Measurements from ENCODE around the gene GPC6. TPM values are rescaled to one million over a fixed set of nuclear protein-coding genes. Genes with fewer than 3 reads are reported as not detected.

GPC6 gene
- total RNA-seq, 1 experiment from 2014 or later = 0.22 TPM

DNA sequence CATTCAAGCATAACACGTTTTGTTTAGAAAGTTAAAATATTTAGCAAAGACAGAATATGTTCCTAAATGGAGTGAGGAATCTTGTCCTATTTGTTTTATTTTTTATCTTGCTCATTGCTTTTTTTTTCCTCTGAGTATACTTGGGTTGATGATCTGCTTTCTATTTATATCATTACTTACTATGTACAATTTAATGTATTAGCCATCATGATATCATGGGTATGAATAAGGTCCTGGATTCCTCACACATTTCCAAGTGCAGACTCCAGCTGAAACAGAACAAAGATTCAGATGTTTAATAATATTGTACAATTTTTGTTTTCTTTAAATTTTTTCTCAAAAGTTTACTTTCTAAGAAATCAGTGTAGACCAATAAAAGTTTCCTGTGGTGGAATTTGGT is 388.2 kb downstream of the GPC6 start:
- no peak overlapping the region for H2AFZ ChIP-seq (ENCODE audit: low read depth, low read length, poor library complexity, severe bottlenecking)
- DNase-seq (ENCODE audit: low read depth, low spot score) = no peak
- no peak overlapping the region for H3K27ac ChIP-seq (ENCODE audit: low read depth, low read length)
- no TSS peak for BruUV-seq (replicated peaks)
- no peak overlapping the region for H3K4me3 ChIP-seq (replicated peaks in 1 of 2; ENCODE audit: low read depth in 1 of 2, low read length in 2 of 2)
- no peaks in the 10 kb centered on the region for H4K20me1 ChIP-seq (ENCODE audit: insufficient read depth)
- CTCF ChIA-PET = no interaction called here
- H3K4me2 ChIP-seq (ENCODE audit: low read length) = no peak overlapping the region
- H3K36me3 ChIP-seq (ENCODE audit: control insufficient read depth in 1 of 2, insufficient read depth in 2 of 2, low read length in 2 of 2) = no peaks in the 10 kb centered on the region
- peaks cover 4 to 23% of the 10 kb centered on the region in 2 experiments; a peak in 2 of 4 replicates for H3K9me3 ChIP-seq (ENCODE audit: control insufficient read depth in 1 of 2, insufficient read depth in 1 of 2, low read depth in 1 of 2, low read length in 2 of 2)
- intact Hi-C loops (cut with micrococcal nuclease) = no loop called here
- POLR2A ChIA-PET = no interaction called here
- no peaks in the 10 kb centered on the region for H3K27me3 ChIP-seq (ENCODE audit: insufficient read depth, low read length)
- H3K9ac ChIP-seq (ENCODE audit: low read length) = no peak overlapping the region
- H3K4me1 ChIP-seq (ENCODE audit: control insufficient read depth in 1 of 2, insufficient read depth in 2 of 2, low read length in 2 of 2) = no peaks in the 10 kb centered on the region
- H3K9me2 ChIP-seq (ENCODE audit: insufficient read depth) = no peaks in the 10 kb centered on the region
- no peaks in the 10 kb centered on the region for H3K79me2 ChIP-seq (ENCODE audit: insufficient read depth, low read length)
- RAD21 ChIA-PET (ENCODE audit: low non-redundant PET in 1 of 2, low total read pairs in 2 of 2, uncharacterized antibody in 2 of 2, unreplicated experiment in 2 of 2) = no interaction called here
- TF ChIP-seq CEBPB (IDR thresholded peaks at IDR 0.05; ENCODE audit: low read depth) (no peak), ELF1 (IDR thresholded peaks at IDR 0.05; ENCODE audit: borderline replicate concordance, low read depth) (no peak)
- TF ChIP-seq, protein P1, sequence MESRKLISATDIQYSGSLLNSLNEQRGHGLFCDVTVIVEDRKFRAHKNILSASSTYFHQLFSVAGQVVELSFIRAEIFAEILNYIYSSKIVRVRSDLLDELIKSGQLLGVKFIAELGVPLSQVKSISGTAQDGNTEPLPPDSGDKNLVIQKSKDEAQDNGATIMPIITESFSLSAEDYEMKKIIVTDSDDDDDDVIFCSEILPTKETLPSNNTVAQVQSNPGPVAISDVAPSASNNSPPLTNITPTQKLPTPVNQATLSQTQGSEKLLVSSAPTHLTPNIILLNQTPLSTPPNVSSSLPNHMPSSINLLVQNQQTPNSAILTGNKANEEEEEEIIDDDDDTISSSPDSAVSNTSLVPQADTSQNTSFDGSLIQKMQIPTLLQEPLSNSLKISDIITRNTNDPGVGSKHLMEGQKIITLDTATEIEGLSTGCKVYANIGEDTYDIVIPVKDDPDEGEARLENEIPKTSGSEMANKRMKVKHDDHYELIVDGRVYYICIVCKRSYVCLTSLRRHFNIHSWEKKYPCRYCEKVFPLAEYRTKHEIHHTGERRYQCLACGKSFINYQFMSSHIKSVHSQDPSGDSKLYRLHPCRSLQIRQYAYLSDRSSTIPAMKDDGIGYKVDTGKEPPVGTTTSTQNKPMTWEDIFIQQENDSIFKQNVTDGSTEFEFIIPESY (IDR thresholded peaks at IDR 0.05; ENCODE audit: extremely low read depth, insufficient replicate concordance, low read length) = no peak
- TF ChIP-seq, protein P2, sequence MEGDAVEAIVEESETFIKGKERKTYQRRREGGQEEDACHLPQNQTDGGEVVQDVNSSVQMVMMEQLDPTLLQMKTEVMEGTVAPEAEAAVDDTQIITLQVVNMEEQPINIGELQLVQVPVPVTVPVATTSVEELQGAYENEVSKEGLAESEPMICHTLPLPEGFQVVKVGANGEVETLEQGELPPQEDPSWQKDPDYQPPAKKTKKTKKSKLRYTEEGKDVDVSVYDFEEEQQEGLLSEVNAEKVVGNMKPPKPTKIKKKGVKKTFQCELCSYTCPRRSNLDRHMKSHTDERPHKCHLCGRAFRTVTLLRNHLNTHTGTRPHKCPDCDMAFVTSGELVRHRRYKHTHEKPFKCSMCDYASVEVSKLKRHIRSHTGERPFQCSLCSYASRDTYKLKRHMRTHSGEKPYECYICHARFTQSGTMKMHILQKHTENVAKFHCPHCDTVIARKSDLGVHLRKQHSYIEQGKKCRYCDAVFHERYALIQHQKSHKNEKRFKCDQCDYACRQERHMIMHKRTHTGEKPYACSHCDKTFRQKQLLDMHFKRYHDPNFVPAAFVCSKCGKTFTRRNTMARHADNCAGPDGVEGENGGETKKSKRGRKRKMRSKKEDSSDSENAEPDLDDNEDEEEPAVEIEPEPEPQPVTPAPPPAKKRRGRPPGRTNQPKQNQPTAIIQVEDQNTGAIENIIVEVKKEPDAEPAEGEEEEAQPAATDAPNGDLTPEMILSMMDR (IDR thresholded peaks at IDR 0.05 in 2 of 3, conservative IDR thresholded peaks at IDR 0.05 in 1 of 3; ENCODE audit: borderline replicate concordance in 1 of 3, insufficient read depth in 1 of 3, low read depth in 2 of 3, low read length in 2 of 3) = no peak
- ATAC-seq = no peak
